Muscle layer of colon (tissue), 2 donors: ENCODE results near the gene JUNB.

ENCODE experiments used
- H3K27ac ChIP-seq: one replicate; pipeline ENCODE4 v1.7.0; 2013; ENCODE audit warnings: low read depth, mild to moderate bottlenecking, low read length, moderate library complexity
- H3K27me3 ChIP-seq, 2 donors: one replicate each; pipeline ENCODE4 v1.7.0; 2013; ENCODE audit warnings: low read length in 2 of 2, mild to moderate bottlenecking in 2 of 2; ENCODE audit not compliant: insufficient read depth in 2 of 2, control insufficient read depth in 1 of 2
- H3K36me3 ChIP-seq: one replicate; pipeline ENCODE4 v1.7.0; 2013; ENCODE audit warnings: mild to moderate bottlenecking, low read length; ENCODE audit not compliant: insufficient read depth
- H3K4me1 ChIP-seq: one replicate; pipeline ENCODE4 v1.7.0; 2013; ENCODE audit warnings: mild to moderate bottlenecking, low read length; ENCODE audit not compliant: insufficient read depth
- H3K4me3 ChIP-seq, 2 donors: one replicate each; pipeline ENCODE4 v1.7.0; 2013; ENCODE audit warnings: low read length in 2 of 2, low read depth in 1 of 2, mild to moderate bottlenecking in 1 of 2, moderate library complexity in 1 of 2
- H3K9ac ChIP-seq: one replicate; pipeline ENCODE4 v1.7.0; 2013; ENCODE audit warnings: low read length
- H3K9me3 ChIP-seq: one replicate; pipeline ENCODE4 v1.7.0; 2013; ENCODE audit warnings: mild to moderate bottlenecking, low read length
- donor health status: abdominal sarcoma.
- donor health status: Adenocarcinoma of cecum.

The JUNB gene

GRCh38 chr19:12838886-12839756 lies 47.8 kb downstream of the JUNB start:
- Histone ChIP-seq H3K27me3 (peaks cover 77 to 94% of the 10 kb centered on the region in 2 donors), H3K4me3 (no peak overlapping the region), H3K27ac (no peak overlapping the region), H3K4me1 (peaks cover 8% of the 10 kb centered on the region), H3K9ac (no peak overlapping the region), H3K9me3 (no peaks in the 10 kb centered on the region), H3K36me3 (no peaks in the 10 kb centered on the region)

GRCh38 chr19:12840091-12841079 lies 49.1 kb downstream of the JUNB start:
- peaks cover 65 to 87% of the 10 kb centered on the region in 2 donors for H3K27me3 ChIP-seq

DNA sequence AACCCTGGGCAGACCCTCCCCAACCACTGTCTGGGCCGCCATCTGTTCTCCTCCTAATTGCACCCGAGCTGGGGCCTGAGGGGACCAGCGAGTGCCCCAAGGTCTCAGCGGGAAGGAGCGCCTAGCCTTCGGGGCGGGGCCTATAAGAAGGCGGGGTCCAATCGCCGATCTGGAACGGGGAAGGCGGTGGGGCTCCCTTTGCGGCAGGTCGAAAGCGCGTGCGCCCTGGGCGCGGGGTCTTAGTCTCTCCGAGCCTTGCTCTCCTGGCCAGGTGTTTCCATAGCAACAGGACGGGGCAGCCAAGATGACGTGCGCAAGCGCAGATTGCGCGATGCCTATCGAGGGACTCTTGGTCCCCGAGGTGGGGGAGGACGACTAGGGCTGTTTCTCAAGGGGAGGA lies 49.8 kb downstream of the JUNB start:
- no peak overlapping the region for H3K9ac ChIP-seq

More at GRCh38 chr19:12840091-12841079, 49.1 kb downstream of the JUNB start:
- no peaks in the 10 kb centered on the region for H3K36me3 ChIP-seq
- H3K4me3 ChIP-seq: no peak overlapping the region
- H3K9ac ChIP-seq: no peak overlapping the region
- no peaks in the 10 kb centered on the region for H3K9me3 ChIP-seq
- H3K27ac ChIP-seq: no peak overlapping the region
- peaks cover 8% of the 10 kb centered on the region for H3K4me1 ChIP-seq

GRCh38 chr19:12842511-12842910 lies 51.2 kb downstream of the JUNB start:
- Histone ChIP-seq H3K27me3 (peaks cover 45 to 75% of the 10 kb centered on the region in 2 donors), H3K9me3 (no peaks in the 10 kb centered on the region), H3K36me3 (no peaks in the 10 kb centered on the region), H3K9ac (no peak overlapping the region), H3K4me3 (no peak overlapping the region), H3K4me1 (peaks cover 11% of the 10 kb centered on the region), H3K27ac (no peak overlapping the region)

More for the DNA sequence above, 49.8 kb downstream of the JUNB start:
- Histone ChIP-seq H3K27me3 (peaks cover 58 to 80% of the 10 kb centered on the region in 2 donors), H3K9me3 (no peaks in the 10 kb centered on the region), H3K27ac (no peak overlapping the region), H3K36me3 (no peaks in the 10 kb centered on the region), H3K4me3 (no peak overlapping the region), H3K4me1 (peaks cover 8% of the 10 kb centered on the region)
